Right lobe of liver (tissue), 6 donors: Measurements from ENCODE around the gene DRG1. TPM values are rescaled to one million over a fixed set of nuclear protein-coding genes. Genes with fewer than 3 reads are reported as not detected.
A peak's percentile ranks its signal among the peaks of the same experiment; 100 is the strongest.

Source experiments
- ATAC-seq, 4 donors: fragments of 200-7000 bp; cut with Tn5 transposase; one replicate each; pipeline ENCODE4 v1.9.1; 2020; ENCODE audit warnings: mild to moderate bottlenecking in 4 of 4, moderate library complexity in 4 of 4
- DNase-seq, 3 donors: peaks; one replicate each; pipeline ENCODE4 v3.0.0-alpha.2; 2020
- H3K27ac ChIP-seq, 3 donors: fragments of 200-600 bp; one replicate each; pipeline ENCODE4 v1.8.0; 2022
- H3K27me3 ChIP-seq, 2 donors: fragments of 200-600 bp; one replicate each; pipeline ENCODE4 v1.8.0; 2022
- H3K36me3 ChIP-seq, 4 donors: fragments of 200-600 bp; sonication (generic) in 1 of 4; one replicate each; pipeline versions ENCODE4 v1.5.1 to v1.8.0; 2017 to 2022; ENCODE audit warnings: control low read depth in 1 of 4
- H3K4me1 ChIP-seq, 4 donors: fragments of 200-600 bp; sonication (generic) in 1 of 4; one replicate each; pipeline versions ENCODE4 v1.5.1 to v1.8.0; 2017 to 2022; ENCODE audit warnings: control low read depth in 1 of 4
- H3K4me3 ChIP-seq, 3 donors: fragments of 200-600 bp; one replicate each; pipeline ENCODE4 v1.8.0; 2022
- H3K9me3 ChIP-seq, 4 donors: fragments of 200-600 bp; sonication (generic) in 1 of 4; one replicate each; pipeline versions ENCODE4 v1.5.1 to v1.8.0; 2017 to 2022; ENCODE audit warnings: control low read depth in 1 of 4
- POLR2A ChIP-seq: fragments of 450-650 bp; IDR thresholded peaks from one replicate; pipeline ENCODE4 v1.6.1; 2017; ENCODE audit warnings: antibody characterized with exemption, mild to moderate bottlenecking
- WGBS: methylation state at CpG from one replicate; pipeline ENCODE4 v1.1.6; 2018; ENCODE audit warnings: low coverage, low lambda C conversion rate; ENCODE audit not compliant: insufficient coverage; ENCODE audit errors: missing lambda C conversion rate; 5-methylcytosine and 5-hydroxymethylcytosine counted together
- intact Hi-C, 2 donors: fragments of 100-400 bp; cut with DNase I; formaldehyde crosslinking; loops; one replicate each; pipeline versions ENCODE4 v1.11.2 to v1.14.1; 2022
- total RNA-seq, 6 experiments: library from RNA; depleted of rRNA in 2 of 6; stranded (reverse); fragments of >200 nt in 2 of 6; fragmentation: NEBNext Ultra II Directional in 3 of 6; extraction: Animal tissue kit (Norgen Biotek cat#: 25700) in 3 of 6; gene quantifications; one replicate each; pipeline versions ENCODE4 v1.1.0 to v1.2.4, GENCODE V29; 2016 to 2023
- TF ChIP-seq, protein P1 (sequence below), 4 donors: fragments of 200-600 bp in 3 of 4; fragments of 450-650 bp in 1 of 4; IDR thresholded peaks; one replicate each; pipeline versions ENCODE4 v1.5.1 to v1.8.0; 2016 to 2022; ENCODE audit warnings: antibody characterized with exemption in 4 of 4, mild to moderate bottlenecking in 2 of 4
- donor health status: DM: no; HTN: yes; CAD: no.
- donor health status: DM: no; HTN: no; CAD: no.
- donor health status: DM: no; HTN: no; CAD: no.
- donor health status: DM: no; HTN: yes; CAD: no.
- donor health status: DM: no; HTN: yes; CAD: no.

Gene DRG1
- total RNA-seq, 6 experiments from 2014 or later, result 24.2 to 34.7 (median 26.5) TPM

- Histone ChIP-seq H3K9me3 (no peaks in the 10 kb centered on the region), H3K27ac (no peak overlapping the region), H3K4me1 (peaks cover 0 to 20% (median 7%) of the 10 kb centered on the region in 4 donors), H3K27me3 (no peaks in the 10 kb centered on the region), H3K4me3 (no peak overlapping the region), H3K36me3 (peaks cover 0 to 75% (median 17%) of the 10 kb centered on the region in 4 donors)
- intact Hi-C loops, result no loop called here
- no peak for DNase-seq
- WGBS, result 49% methylated on average over 5 of the region's 8 CpGs
- peak in 1 of 4 donors; percentile 35 for ATAC-seq
- TF ChIP-seq, protein P1, sequence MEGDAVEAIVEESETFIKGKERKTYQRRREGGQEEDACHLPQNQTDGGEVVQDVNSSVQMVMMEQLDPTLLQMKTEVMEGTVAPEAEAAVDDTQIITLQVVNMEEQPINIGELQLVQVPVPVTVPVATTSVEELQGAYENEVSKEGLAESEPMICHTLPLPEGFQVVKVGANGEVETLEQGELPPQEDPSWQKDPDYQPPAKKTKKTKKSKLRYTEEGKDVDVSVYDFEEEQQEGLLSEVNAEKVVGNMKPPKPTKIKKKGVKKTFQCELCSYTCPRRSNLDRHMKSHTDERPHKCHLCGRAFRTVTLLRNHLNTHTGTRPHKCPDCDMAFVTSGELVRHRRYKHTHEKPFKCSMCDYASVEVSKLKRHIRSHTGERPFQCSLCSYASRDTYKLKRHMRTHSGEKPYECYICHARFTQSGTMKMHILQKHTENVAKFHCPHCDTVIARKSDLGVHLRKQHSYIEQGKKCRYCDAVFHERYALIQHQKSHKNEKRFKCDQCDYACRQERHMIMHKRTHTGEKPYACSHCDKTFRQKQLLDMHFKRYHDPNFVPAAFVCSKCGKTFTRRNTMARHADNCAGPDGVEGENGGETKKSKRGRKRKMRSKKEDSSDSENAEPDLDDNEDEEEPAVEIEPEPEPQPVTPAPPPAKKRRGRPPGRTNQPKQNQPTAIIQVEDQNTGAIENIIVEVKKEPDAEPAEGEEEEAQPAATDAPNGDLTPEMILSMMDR (IDR thresholded peaks at IDR 0.05), result no peak
- no peak for TF ChIP-seq POLR2A
These were observed 40.4 kb downstream of the DRG1 start for GRCh38 chr22:31439808-31440207.

DNA sequence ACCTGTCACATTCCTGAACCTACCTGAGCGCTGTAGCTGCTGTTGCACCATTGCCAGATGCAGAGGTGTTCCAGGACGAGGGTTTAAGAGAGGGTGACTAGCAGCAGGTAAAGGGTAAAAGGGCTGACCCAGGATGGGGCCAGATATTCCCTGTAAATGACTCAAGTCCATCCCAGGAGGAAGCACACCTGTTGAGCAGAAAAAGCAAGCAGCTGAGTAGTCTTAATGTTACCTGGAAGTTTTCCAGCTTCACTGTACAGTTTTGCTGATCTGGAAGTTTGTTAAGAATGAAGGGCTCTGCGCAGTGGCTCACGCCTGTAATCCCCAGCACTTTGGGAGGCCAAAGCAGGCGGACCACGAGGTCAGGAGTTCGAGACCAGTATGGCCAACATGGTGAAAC, 41.3 kb downstream of the DRG1 start:
- WGBS, result 97% methylated on average over 5 of the region's 7 CpGs
- no peak for TF ChIP-seq POLR2A
- TF ChIP-seq, protein P1 (IDR thresholded peaks at IDR 0.05), result no peak
- peaks cover 0 to 75% (median 14%) of the 10 kb centered on the region in 4 donors for H3K36me3 ChIP-seq

DNA sequence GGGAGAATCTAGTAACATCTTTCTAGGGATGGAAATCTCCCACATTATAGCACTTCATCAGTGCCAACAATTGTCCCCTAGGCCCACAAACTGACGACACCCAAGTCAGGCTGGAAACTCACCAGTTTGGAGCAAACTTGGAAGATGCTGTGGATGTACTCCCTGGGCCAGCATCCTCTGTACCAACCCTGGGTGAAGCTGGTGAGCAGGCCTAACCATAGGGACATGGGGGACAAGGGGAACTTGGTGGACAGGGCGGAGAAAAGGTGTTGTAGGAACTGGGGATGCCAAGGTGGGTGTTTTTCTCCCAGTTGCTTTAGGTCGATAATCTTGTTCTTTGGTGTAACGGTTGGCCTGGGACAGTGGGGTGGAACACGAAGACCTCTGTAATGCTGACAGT, 42.2 kb downstream of the DRG1 start:
- WGBS, result 90% methylated on average over 3 of the region's 5 CpGs
- intact Hi-C loops, result no loop called here

More for the DNA sequence above, 41.3 kb downstream of the DRG1 start:
- no peaks in the 10 kb centered on the region for H3K9me3 ChIP-seq
- DNase-seq, result no peak
- H3K27ac ChIP-seq, result no peak overlapping the region
- no peak overlapping the region for H3K4me3 ChIP-seq
- intact Hi-C loops, result no loop called here
- no peaks in the 10 kb centered on the region for H3K27me3 ChIP-seq
- H3K4me1 ChIP-seq, result peaks cover 0 to 14% (median 5%) of the 10 kb centered on the region in 4 donors
- ATAC-seq, result no peak

DNA sequence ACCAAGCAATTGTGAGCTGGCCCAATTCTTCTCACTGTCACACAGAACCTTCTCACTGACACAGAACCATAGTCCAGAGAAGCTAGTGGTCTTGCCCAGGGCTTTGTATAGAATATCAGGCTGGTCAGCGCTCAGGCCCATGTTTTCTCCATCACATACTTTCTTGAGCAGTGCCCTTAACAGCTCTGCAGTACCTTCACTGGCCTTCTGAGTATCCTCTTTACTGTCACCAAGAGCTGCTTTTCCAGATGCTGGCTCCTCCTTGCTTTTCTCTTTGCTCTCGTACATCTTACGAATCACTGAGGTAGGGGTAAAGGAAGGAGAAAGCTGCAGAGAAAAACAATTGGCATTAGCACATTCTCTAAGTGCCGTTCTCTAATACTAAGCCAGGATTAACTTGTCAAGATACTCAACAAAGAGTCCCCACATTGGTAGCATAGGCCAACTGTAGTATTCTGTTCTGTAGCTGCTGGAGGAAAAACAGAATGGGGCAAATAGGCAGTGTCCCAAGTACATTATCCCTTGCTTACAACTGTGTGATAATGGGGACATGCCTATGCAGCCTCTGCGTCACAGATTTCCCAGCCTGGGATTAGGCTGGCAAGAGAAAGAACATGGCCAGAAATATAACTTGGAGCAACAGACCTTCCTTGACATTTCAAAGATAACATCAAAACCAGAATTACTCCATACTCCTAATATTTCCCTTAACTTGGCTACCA, 43.5 kb downstream of the DRG1 start:
- DNase-seq (no peak), ATAC-seq (no peak)
- Histone ChIP-seq H3K27ac (no peak overlapping the region), H3K36me3 (peaks cover 0 to 76% (median 9%) of the 10 kb centered on the region in 4 donors), H3K4me3 (no peak overlapping the region), H3K27me3 (no peaks in the 10 kb centered on the region), H3K4me1 (peaks cover 0 to 8% (median 0%) of the 10 kb centered on the region in 4 donors), H3K9me3 (no peaks in the 10 kb centered on the region)
- intact Hi-C loops, result no loop called here
- TF ChIP-seq POLR2A, result no peak
- 95% methylated on average over 5 of the region's 5 CpGs for WGBS

More for the DNA sequence above, 42.2 kb downstream of the DRG1 start:
- no peak overlapping the region for H3K4me3 ChIP-seq
- no peak overlapping the region for H3K27ac ChIP-seq
- DNase-seq, result no peak
- peaks cover 0 to 80% (median 14%) of the 10 kb centered on the region in 4 donors for H3K36me3 ChIP-seq
- H3K9me3 ChIP-seq, result no peaks in the 10 kb centered on the region
- H3K4me1 ChIP-seq, result peaks cover 0 to 6% (median 2%) of the 10 kb centered on the region in 4 donors
- no peaks in the 10 kb centered on the region for H3K27me3 ChIP-seq
- peak in 1 of 4 donors; percentile 15 for ATAC-seq
- TF ChIP-seq, protein P1 (IDR thresholded peaks at IDR 0.05), result no peak
- no peak for TF ChIP-seq POLR2A

- H3K36me3 ChIP-seq, result peaks cover 0 to 70% (median 9%) of the 10 kb centered on the region in 4 donors
- 76% methylated on average over 5 of the region's 7 CpGs for WGBS
- no peak for DNase-seq
- TF ChIP-seq, protein P1 (IDR thresholded peaks at IDR 0.05), result no peak
- TF ChIP-seq POLR2A, result no peak
- no peaks in the 10 kb centered on the region for H3K9me3 ChIP-seq
- no peak overlapping the region for H3K4me3 ChIP-seq
- intact Hi-C loops, result no loop called here
- no peaks in the 10 kb centered on the region for H3K27me3 ChIP-seq
- no peak for ATAC-seq
- H3K4me1 ChIP-seq, result peaks cover 0 to 8% (median 0%) of the 10 kb centered on the region in 4 donors
- H3K27ac ChIP-seq, result no peak overlapping the region
These were observed 44.1 kb downstream of the DRG1 start for GRCh38 chr22:31443516-31443915.
